ENCODE data around the gene C17orf107. TPM values are rescaled to one million over a fixed set of nuclear protein-coding genes. Genes with fewer than 3 reads are reported as not detected.

C17orf107 gene
- polyA plus RNA-seq, 1 of the 3 experiments (the other 2 are of a cell fraction), result 0.44 TPM

GRCh38 chr17:4947411-4948165 lies 48.3 kb downstream of the C17orf107 start:
- CTCF ChIA-PET, result interaction anchor here (0.7 to 1.5 kb wide), 5 partner anchors 13 to 59 kb away, joined by 3 to 4 read pairs (median 3); no protein-coding TSS in a partner anchor
- H2AFZ ChIP-seq (ENCODE audit: low read depth), result no peak overlapping the region

More at GRCh38 chr17:4947411-4948165, 48.3 kb downstream of the C17orf107 start:
- peaks cover 33 to 39% of the 10 kb centered on the region in 2 experiments for H3K36me3 ChIP-seq (replicated peaks in 1 of 2; ENCODE audit: control insufficient read depth in 1 of 2, insufficient read depth in 2 of 2, low read length in 1 of 2)
- 2% methylated on average over 13 of the region's 56 CpGs for WGBS (ENCODE audit: low lambda C conversion rate)
- H4K20me1 ChIP-seq (ENCODE audit: insufficient read depth), result peaks cover 45% of the 10 kb centered on the region
- H3K4me2 ChIP-seq, result peak overlapping the region; percentile 98
- H3K27ac ChIP-seq (ENCODE audit: low read depth in 2 of 2, low read length in 1 of 2), result peak overlapping the region; percentile 97 to 100
- peaks cover 23 to 44% of the 10 kb centered on the region in 2 experiments for H3K4me1 ChIP-seq (ENCODE audit: control insufficient read depth in 1 of 2, insufficient read depth in 2 of 2, low read depth in 1 of 2, low read length in 1 of 2)
- peaks cover 82% of the 10 kb centered on the region for H3K79me2 ChIP-seq (ENCODE audit: insufficient read depth)
- H3K9me3 ChIP-seq, result no peaks in the 10 kb centered on the region
- H3K4me3 ChIP-seq (ENCODE audit: low read depth in 2 of 2, low read length in 1 of 2), result peak overlapping the region; percentile 79 to 99
- TF ChIP-seq PBX3 (IDR thresholded peaks at IDR 0.05) (no peak), POLR2AphosphoS5 (IDR thresholded peaks at IDR 0.05; ENCODE audit: low read depth, low read length) (peak; percentile 65), GABPA (IDR thresholded peaks at IDR 0.05; ENCODE audit: low read depth) (peak; percentile 75), FOXM1 (IDR thresholded peaks at IDR 0.05; ENCODE audit: low read depth) (no peak), SIN3A (IDR thresholded peaks at IDR 0.05; ENCODE audit: borderline replicate concordance, low read depth, low read length) (peak; percentile 71; the same call in 1 of the 2 replicates), GATA2 (CRISPR knock-in tag; IDR thresholded peaks at IDR 0.05) (no peak), MXI1 (IDR thresholded peaks at IDR 0.05; ENCODE audit: low read depth, low read length) (peak; percentile 67; the same call in 1 of the 2 replicates), MAX (IDR thresholded peaks at IDR 0.05; ENCODE audit: low read depth) (peak; percentile 64), SMC3 (IDR thresholded peaks at IDR 0.05; ENCODE audit: low read depth, low read length) (no peak), MEF2A (IDR thresholded peaks at IDR 0.05; ENCODE audit: borderline replicate concordance, low read depth) (no peak), REST (IDR thresholded peaks at IDR 0.05; ENCODE audit: low read depth, low read length) (no peak), TAF1 (IDR thresholded peaks at IDR 0.05; ENCODE audit: borderline replicate concordance, low read depth, low read length) (peak; percentile 34), ELF1 (IDR thresholded peaks at IDR 0.05) (peak; percentile 69)
- no peaks in the 10 kb centered on the region for H3K9me2 ChIP-seq
- DNase-seq, result peak; percentile 81
- H3K27me3 ChIP-seq (ENCODE audit: insufficient read depth), result no peaks in the 10 kb centered on the region
- H3K9ac ChIP-seq, result peak overlapping the region; percentile 99
- POLR2A ChIA-PET, result interaction anchor here (0.7 to 4.3 kb wide), 2 partner anchors 20 to 39 kb away, joined by 4 to 32 read pairs; partner anchors contain the start of gene SPAG7
- peaks cover 63% of the 10 kb centered on the region for H3F3A ChIP-seq (replicated peaks; ENCODE audit: insufficient read depth)
